Iris pigment epithelial cell (primary cell): Measurements from ENCODE around the gene GPR55.

ENCODE experiments used
- DNase-seq: peaks from one replicate; pipeline ENCODE4 v3.0.0-alpha.2; 2011; ENCODE audit warnings: low read depth

GPR55 gene

DNA sequence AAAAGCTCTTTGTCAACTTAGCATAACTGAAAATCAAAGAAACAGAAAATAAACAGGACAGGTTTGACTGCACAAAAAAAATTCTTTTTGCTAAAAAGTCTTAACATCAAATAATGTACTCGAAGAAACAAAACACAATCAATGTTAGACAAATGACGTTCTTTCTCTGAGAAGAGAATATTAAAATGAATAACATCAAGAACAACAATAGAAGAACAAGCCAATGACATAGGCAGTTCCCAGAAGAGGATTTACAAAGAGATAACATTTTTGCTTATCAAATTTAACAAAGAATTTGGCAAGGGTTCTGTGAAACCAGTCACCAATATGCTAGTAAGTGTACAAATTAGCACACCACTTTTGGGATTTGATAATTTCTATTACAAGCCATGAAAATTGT is 5.8 kb downstream of the GPR55 start:
- DNase-seq, result no peak

DNA sequence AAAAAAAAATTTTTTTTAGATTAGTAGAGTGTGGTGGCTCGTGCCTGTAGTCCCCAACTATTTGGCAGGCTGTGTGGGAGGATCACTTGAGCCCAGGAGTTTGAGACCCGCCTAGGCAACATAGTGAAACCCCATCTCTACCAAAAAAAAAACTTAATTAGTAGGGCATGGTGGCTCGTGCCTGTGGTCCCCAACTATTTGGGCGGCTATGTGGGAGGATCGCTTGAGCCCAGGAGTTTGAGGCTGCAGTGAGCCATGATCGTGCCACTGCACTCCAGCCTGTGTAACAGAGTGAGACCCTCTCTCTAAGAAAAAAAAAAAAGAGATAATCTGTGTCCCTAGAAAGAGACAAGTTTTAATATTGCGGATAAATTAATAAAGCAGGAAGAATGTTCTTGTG is 8.8 kb downstream of the GPR55 start:
- DNase-seq, result no peak

DNA sequence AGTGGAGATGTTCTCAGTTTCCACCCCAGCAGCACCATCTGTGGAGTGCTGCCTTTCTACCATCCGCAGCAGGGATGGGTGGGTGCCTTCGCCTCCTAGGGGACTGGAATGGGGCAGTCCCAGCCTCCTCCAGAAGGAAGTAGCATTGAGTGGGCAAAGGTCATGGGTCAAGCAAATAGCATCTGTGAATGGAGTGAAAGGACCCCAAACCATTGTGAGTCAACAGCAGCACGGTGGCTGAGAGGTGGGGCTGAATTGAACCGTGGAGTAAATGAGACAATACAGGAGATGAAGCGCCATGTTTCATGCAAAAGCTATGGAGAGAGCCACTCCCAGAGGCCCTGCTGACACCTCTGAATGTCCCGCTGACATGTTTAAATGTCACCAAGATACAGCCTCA is 9.7 kb downstream of the GPR55 start:
- DNase-seq, result no peak

DNA sequence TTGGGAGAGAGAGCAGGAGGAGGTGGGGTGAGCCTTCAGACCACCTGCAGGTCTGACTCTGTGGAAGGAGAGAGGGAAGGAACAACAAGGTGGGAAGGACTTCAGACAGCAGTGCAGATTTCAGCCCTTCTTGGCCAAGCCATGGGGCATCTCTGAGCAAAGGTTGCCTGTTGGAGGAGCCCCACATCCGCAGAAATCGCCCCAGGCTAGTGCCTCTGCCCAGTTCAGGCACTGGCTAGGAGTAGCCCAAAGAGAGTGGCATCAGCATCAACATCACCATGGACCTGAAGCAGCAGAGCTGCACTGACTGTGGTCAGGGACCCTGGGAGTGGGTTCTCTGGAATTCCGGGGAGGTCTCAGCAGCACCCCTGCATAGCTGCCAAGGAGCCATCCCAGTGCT is 10.2 kb downstream of the GPR55 start:
- DNase-seq, result no peak

DNA sequence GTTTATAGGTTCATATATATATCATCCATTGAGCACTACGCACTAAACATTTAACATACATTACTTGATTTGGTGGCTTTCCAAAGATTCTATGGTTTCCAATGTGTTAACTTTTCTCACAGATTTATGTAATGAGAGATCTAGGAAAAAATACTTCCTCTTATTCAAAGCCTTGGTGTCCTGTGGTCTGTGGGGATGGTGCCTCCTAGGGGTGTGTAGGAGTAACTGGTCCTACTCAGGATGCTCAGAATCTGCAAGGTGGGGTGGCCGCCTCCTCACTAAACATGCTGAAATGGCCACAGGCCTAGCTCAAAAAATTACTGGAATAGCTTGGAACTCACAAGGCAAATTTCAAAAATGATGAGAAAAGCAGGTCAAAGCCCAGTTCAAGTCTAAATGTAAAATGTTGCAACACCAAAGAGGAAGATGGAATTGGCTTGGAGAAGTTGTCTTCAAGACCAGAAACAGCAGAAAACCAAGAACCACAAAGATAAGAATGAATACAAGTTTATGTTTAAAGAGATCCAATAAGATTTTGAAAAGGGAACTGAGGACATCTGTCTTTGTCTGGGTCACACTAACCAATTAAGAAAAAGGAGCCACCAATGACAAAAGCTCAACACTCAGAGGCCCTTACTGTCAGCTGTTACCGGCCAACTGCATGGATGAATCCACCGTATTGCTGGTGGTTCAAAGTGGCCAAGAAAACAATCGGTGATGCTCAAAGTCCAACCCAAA is 11.5 kb downstream of the GPR55 start:
- peak; percentile 8 for DNase-seq

DNA sequence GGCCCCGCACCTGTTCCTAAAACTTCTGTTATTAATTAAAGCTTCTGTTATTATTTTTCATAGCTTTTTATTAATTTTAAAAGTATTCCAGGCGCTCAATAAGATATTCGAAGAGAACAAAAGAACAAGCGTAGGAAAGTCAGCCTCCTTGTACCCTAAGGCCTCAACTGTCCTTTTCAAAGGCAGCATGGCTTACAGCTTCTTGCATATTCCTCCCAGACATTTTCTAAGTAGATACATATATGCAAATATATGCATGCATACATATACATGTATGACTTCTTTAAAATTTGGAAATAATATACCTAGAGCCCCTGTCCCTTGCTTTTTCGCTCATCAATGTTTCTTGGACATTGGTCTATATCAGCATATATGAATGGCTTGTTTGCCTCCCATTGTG is 12.3 kb downstream of the GPR55 start:
- DNase-seq, result no peak

DNA sequence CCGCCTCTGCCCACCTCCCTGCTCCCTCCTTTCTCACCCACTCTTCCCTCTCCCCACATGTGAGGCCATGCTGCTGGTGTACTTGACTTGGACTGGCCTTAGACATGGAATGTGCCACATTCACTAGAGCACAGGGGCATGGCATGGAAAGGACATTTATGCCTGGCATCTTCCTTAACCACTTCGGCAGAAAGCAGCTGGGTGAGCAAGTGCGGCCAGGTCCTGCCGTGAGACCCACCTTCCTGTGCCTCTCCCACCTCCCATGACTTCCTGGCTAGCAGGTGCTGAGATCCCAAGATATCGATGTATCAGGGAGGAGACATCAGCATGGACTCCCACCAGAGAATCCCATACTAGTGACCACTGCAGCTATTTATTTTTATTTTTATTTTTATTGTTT is 13.0 kb downstream of the GPR55 start:
- no peak for DNase-seq

DNA sequence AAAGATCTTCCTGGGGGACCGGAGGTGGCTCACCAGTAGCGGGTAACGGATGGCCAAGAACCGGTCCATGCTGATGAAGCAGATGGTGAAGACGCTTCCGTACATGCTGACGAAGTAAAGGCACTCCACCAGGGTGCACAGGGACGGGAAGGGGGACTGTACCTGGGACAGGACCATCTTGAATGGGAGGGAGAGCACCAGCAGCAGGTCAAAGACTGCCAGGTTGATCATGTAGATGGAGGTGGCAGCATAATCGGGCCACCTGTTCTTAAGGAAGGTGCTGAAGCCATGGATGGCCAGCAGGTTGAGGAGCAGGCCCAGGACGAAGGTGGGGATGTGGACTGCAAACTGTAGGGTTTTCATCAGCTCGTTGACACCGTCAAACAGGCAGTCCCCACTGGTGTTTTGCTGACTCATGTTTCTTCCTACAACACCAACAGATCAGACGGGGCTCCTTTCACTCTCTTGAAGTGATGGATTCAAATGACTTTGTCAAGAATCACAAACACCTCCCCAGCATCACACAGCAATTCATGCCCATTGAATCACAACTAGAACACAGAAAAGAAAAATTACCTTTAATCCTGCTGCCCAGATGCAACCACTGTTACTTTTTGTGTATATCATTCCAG is 14.4 kb downstream of the GPR55 start:
- no peak for DNase-seq

DNA sequence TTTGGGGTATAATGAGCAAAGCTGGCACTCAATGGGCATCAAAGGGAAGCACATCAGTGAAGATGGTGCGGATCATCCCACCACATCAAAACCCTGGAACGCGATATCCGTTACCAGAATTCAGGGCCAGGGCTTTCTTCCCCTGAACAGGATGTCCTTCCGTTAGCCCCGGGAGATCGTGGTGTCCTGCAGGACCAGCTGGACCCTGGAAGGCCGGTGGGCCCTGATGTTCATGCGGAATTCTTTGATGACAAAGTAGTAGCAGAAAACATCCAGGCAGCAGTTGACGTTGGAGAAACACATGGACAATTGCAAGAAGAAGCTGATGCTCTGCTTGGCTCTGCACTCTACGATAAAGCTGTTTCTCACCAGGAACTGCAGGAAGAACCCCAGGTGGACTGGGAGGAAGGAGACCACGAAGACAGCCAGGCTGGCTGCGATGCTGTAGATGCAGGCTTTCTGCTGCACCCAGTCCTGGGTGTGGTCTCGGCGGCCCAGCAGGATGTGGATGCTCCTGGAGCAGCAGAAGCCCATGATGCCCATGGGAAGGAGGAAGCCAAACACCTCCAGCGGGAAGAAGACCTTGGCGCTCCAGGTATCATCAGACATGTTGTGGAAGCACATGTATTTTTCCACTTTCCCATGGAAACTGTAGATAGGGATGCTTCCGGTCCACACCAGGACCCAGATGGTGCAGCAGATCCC is 15.0 kb downstream of the GPR55 start:
- no peak for DNase-seq

DNA sequence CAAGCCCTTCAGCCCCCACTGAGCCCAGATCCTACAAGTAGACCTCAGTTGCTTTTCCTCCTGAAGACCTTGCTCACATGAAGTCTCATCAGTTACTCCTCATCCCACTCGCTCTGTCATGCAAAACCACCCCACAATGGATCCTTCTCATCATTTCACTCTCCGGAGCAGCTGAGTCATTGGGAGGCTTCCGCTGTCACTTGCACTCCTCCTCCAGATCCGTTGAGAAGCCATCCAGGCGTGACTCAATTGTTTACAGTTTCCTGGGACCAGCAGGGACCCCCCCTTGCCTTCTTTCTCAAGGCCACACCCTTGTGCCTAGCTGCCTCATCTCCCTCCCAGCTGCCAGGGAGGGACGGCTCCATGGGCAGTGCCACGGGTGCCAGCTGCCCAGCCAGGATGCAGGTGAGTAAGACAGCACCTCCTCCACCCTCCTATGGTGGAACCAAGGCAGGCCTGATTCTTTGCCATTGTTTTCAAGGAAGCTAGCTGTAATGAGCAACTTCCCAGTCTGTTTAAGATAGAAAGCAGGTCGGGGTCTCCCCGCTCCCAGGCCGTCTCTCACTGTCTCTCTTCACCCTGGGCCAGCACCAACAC is 16.3 kb downstream of the GPR55 start:
- DNase-seq, result peak; percentile 85

DNA sequence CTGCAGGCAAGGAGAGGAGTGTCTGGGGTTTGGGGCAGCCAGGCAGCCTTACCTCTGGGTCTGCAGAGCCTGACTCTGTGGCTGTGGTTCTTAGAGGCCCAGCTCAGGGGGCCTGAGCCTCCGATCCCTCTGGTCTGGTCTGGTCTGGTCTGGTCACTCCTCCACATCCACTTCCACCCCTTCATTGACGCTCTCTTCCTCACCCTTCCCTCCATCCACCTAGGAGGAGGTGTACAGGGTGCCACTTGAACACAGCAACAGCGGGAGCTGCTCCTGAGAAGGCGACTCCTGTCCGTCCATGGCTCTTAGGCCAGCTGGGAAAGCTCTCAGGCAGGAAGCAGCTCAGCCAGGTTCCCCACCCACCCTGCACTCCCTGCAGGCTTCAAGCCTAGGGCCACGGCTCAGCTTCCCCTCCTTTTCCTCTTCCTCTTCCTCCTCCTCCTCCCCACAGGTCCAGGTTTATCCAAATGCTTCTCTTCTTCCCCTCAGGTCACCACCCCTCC is 16.9 kb downstream of the GPR55 start:
- no peak for DNase-seq

DNA sequence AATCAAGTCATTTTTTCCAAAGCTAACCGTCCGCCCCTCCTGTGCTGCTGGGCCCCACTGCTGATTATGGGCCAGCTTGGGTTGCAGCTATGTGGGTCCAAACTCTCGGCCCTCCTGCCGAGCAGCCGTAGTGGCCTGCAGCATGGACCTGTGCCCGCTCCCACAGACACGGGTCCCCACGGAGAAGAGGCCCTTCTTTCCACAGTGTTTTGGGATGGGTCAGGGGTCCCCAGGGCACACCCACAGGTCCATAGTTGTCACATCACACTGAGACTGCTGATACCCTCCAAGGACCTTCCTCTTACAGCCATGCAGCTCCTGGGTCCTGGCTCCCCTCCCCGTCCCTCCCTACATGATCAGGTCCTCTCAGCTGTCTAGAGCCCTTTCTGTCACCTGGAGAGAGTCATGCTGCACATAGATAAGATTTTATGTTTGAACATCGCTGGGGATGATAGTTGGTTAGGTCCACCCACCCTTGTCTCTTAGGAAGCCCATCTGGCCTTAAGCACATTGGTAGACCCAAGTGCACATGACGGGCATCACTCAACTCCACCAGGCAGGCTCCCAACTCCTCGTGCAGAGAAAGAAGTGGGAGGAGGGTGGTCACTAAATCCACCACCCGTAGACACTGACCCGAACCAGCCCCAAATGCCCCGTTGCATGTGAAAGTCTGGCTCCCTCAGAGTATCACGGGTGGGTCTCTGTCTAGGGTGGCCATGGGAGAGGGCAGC is 17.5 kb downstream of the GPR55 start:
- DNase-seq, result no peak

DNA sequence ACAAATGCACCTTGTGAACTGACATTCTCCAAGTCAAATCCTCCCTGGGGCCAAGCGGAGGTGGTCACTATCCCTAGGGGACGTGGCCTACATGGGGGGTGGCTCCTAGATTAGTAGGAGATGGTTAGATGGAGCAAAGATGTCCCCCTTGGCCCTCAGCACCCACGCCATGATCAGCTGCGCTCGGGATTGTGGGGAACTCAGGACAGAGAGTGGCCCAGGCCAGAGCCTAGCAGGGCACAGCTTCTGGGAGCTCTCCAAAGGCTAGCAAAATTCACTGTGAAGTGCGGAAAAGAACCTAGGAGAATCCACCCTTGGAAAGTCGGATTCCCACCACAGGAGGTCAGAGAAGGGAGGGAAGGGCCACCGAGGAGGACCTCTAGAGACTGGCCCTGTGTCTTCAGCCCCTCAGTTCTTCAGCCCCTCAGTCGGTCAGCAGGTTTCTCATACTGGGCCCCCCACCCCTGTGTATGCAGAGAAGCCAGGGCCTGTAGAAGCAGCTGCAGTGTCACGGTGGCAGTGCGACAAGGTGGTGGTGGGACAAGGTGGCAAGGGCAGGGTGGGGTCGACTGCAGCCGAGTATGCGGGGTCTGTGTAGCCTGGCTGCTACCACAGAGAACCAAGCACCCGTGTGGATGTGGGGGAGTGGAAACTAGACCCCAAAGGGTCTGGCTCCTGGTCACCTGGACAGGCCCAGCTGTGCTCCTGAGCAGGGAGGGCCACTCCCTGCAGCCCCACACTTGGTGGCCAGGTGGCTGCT is 18.4 kb downstream of the GPR55 start:
- no peak for DNase-seq

DNA sequence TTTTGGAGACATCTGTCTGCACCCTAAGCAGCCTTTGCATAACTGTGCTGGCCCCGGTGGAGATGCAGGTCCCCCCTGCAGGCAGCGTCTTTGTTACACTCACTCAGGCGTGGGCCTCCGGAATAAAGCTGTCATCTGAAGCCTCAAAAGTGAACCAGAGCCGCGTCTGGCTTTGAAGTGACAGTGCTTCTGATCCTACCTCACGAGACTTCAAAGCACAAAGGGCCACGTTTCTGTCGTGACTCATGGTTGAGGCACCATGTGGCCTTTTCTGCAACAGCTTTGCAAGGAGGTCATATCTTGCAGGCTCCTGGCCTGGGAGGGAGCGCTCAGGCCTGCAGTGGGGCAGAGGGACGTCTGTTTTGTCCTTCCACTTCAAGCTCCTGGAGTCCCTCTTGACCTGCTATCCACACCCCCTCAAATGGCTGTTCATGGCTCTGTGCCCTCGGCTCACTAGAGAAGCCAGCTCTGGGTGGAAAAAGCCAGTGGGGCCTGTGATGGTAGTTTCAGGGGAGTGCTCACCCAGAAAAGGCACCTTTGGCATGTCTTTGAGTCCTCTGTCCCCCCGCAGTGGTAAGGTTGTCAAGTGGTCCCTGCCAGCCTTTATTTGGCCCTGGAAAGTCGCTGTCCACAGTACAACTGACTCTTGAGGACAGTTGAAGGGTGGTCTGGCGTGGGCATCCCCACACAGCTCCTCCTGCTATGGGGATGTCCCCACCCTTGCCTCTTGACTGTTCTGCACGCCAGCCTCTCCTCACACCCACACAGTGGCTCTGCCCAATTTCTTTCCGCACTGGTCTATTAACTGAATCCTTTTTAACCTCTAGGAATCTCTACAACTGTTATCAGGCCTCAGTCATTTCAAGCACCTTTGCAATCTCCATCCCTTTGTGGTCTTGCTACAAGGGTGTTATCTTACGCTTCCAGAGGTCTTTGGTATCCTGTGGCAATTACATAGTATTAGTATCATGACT is 19.3 kb downstream of the GPR55 start:
- DNase-seq, result peak; percentile 11

DNA sequence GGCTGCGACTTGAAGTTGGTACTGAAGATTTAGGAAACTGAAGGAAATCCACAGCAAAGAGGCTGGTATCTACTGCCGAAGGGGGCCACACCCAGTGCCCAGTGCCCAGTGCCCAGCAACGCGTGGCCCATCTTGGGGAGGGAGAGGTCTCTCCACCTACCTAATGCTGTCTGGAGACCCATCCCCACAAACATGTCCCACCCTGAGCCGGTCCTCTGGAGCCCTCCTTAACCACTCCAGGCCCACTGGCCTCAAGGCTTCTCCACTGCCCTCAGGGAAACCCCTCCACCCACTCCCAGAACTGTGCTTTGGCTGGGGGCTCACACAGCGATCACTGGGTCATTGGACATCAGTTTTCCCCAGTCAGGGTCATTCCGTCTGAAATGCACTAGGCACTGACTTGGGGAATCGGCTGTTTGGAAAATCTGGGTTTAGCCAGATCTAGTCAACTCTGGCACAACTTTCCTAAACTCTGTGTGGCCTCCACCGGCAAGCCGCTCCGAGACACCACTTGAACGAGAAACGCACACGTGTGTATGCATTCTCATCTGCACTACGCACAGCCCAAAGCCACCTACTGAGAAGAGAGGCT is 20.1 kb downstream of the GPR55 start:
- no peak for DNase-seq

DNA sequence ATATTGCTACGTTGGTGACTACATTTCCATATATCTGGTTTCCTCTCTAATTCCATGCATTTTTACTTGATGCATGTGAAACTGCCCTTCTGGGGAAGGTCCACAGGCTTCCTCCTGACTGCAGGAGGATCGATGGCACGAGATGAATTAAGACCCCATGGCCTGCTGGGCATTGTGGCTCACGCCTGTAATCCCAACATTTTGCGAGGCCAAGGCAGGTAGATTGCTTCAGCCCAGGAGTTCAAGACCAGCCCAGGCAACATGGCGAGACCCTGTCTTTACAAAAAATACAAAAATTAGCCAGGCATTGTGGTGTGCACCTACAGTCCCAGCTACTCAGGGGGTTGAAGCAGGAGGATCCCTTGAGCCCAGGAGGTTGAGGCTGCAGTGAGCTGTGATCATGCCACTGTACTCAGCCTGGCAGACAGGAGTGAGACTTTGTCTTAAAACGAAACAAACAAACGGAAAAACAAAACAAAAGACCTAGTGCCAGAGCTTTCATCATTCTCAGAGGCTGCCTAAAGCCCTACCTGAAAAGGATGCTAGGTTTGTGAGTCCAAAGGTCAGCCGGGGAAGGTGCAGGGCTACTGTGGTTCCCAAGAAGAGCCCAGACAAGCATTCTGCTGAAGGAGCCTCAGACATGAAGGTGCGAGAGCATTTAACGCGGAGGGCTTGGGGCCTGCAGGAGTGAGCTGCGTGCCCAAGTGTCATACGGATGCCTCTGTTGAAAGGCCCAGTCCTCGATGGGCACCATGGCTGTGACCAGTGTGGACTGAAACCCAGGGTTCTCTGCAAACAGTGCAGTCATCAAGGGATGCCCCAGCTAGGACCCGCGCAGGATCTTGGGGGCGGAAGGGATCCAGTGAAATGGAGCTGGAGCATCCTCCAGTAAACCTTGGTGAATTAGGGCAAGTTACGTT is 21.6 kb downstream of the GPR55 start:
- DNase-seq, result no peak

DNA sequence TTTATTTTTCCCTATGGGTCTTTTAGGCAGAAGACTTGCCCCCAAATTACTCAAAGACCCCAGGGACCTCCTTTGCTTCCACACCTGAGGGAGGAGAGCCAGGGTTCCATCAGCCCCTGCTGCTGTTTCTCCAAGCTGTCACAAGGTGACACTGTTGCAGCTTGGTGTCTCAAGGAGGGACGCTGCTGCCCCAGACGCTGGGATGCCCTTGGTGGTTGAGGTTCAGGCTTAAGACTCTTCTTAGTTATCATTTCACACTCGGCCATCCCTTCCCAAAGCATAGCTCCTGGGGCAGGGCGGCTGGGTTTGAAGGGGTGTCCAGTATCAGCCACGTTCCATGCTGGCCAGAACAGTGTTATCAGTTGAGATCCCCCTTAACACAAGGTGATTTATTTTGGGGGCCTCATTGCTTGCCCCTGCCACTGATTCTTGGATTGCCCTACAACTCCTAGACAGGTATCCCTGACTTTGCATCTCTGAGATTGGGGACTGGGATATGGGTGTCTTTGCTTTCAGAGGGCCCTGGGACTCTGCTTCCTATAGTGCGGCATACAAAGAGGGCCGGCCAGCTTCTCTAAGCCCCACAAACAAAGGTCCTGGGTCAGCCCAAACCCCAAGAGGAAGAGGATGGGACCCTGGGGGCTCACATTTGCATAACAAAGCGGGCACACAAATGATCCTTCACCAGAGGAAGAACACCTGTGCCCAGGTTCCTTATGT is 22.7 kb downstream of the GPR55 start:
- peak; percentile 65 for DNase-seq

DNA sequence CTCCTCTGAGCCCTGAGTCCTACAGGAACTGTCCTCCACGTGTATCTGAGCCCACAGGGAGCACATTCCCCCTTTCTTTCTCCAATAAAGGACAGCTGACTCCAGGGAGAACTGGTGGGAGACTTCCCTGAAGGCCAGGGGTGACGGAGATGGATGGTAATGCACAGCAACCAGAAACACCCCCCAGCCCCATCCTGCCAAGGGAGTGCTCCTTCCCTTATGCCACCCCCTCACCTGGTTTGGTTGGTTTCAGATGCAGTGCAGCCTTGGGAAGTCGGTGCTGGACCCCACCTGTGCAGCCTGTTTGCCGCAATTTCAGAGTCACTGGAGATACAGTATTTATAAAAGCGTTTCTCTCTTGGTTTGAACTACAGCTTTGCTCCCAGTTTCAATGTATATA is 24.0 kb downstream of the GPR55 start:
- no peak for DNase-seq
